ENCODE data around the gene UBE2E2.

The UBE2E2 gene

DNA sequence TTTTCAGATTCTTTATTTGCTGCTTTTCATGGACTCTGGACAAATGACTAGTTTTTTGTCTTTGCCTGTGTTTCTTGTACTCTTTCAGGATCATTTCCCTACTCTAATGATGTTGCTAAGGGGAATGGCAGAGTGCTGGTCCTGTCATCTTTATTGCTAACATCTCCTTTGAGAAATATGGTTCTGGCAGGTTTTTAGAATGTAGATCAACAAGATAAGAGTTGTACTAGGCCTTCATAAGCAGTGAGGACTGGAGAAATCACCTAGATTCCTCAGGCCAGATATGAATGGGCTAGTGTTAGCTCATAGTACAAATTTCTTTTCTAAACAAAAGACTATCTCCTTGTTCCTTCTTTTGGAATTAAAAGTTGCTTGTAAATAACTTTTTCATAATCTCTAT, 156.0 kb downstream of the UBE2E2 start:
- TF ChIP-seq, protein P1, sequence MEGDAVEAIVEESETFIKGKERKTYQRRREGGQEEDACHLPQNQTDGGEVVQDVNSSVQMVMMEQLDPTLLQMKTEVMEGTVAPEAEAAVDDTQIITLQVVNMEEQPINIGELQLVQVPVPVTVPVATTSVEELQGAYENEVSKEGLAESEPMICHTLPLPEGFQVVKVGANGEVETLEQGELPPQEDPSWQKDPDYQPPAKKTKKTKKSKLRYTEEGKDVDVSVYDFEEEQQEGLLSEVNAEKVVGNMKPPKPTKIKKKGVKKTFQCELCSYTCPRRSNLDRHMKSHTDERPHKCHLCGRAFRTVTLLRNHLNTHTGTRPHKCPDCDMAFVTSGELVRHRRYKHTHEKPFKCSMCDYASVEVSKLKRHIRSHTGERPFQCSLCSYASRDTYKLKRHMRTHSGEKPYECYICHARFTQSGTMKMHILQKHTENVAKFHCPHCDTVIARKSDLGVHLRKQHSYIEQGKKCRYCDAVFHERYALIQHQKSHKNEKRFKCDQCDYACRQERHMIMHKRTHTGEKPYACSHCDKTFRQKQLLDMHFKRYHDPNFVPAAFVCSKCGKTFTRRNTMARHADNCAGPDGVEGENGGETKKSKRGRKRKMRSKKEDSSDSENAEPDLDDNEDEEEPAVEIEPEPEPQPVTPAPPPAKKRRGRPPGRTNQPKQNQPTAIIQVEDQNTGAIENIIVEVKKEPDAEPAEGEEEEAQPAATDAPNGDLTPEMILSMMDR (IDR thresholded peaks at IDR 0.05; ENCODE audit: unreplicated experiment in 3 of 3), result no peak
- Mint-ChIP-seq H3K27ac (no peak overlapping the region), H3K36me3 (ENCODE audit: low read depth) (peaks cover 9% of the 10 kb centered on the region), H3K9me3 (peaks cover 24% of the 10 kb centered on the region), H3K4me3 (no peak overlapping the region), H3K4me1 (no peaks in the 10 kb centered on the region), H3K27me3 (ENCODE audit: low read depth) (no peaks in the 10 kb centered on the region)

DNA sequence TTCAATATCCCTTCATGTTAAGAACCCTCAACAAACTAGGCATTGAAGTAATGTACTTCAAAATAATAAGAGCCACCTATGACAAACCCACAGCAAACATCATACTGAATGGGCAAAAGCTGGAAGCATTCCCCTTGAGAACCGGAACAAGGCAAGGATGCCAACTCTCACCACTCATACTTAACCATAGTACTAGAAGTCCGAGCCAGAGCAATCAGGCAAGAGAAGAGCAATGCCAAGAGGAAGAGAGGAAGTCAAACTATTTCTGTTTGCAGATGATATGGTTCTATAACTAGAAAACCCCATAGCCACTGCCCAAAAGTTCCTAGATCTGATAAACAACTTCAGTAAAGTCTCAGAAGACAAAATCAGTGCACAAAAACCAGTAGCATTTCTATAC, 161.9 kb downstream of the UBE2E2 start:
- H3K4me1 Mint-ChIP-seq, result no peaks in the 10 kb centered on the region
- H3K9me3 Mint-ChIP-seq, result peaks cover 33% of the 10 kb centered on the region
- no peaks in the 10 kb centered on the region for H3K27me3 Mint-ChIP-seq (ENCODE audit: low read depth)
- H3K27ac Mint-ChIP-seq, result no peak overlapping the region
- H3K36me3 Mint-ChIP-seq (ENCODE audit: low read depth), result peaks cover 12% of the 10 kb centered on the region
- TF ChIP-seq, protein P1 (IDR thresholded peaks at IDR 0.05; ENCODE audit: unreplicated experiment in 3 of 3), result no peak
- H3K4me3 Mint-ChIP-seq, result no peak overlapping the region

DNA sequence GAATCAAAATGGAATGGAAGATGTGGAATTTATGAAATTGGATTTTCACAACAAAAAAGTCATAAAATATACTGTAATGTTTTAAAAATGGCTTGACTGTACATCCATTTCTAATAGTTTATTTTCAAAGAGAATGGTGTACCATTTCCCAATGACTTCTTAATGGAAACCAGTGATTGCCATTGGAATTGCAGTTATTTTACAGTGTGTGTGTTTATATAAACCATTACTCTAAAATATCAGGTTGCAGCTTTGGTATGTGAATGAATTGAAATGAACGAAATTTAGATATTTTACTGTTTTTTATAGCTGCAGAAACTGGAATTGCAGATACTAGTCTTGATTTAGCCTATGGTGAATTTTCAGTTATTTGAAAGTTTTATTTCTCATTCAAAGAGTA, 165.6 kb downstream of the UBE2E2 start:
- peaks cover 7% of the 10 kb centered on the region for H3K36me3 Mint-ChIP-seq (ENCODE audit: low read depth)
- peaks cover 16% of the 10 kb centered on the region for H3K9me3 Mint-ChIP-seq
- TF ChIP-seq, protein P1 (IDR thresholded peaks at IDR 0.05; ENCODE audit: unreplicated experiment in 3 of 3), result no peak
- no peak overlapping the region for H3K27ac Mint-ChIP-seq
- H3K4me1 Mint-ChIP-seq, result peaks cover 6% of the 10 kb centered on the region
- H3K4me3 Mint-ChIP-seq, result no peak overlapping the region
- H3K27me3 Mint-ChIP-seq (ENCODE audit: low read depth), result no peaks in the 10 kb centered on the region

DNA sequence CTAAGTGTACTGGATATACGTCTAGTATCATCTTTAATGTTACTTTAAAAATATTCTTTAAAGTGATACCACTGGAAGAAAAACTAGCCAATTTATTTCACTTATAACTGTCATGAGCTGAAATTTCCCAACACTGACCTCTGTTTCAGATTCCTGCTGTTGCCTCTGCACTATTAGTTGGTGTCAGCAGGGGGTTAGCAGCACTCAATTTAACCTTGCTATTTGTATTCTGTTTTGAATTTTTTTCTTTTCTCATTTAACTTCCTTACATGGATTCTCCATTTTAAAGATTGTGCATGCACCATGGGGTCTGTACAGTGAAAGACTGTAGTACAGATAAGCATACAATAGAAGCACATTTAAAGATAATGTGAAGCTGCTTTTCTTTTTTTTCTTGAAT, 169.2 kb downstream of the UBE2E2 start:
- Mint-ChIP-seq H3K27ac (no peak overlapping the region), H3K4me3 (no peak overlapping the region), H3K27me3 (ENCODE audit: low read depth) (no peaks in the 10 kb centered on the region), H3K4me1 (peaks cover 6% of the 10 kb centered on the region), H3K9me3 (no peaks in the 10 kb centered on the region), H3K36me3 (ENCODE audit: low read depth) (no peaks in the 10 kb centered on the region)
- TF ChIP-seq, protein P1 (IDR thresholded peaks at IDR 0.05; ENCODE audit: unreplicated experiment in 3 of 3), result no peak

DNA sequence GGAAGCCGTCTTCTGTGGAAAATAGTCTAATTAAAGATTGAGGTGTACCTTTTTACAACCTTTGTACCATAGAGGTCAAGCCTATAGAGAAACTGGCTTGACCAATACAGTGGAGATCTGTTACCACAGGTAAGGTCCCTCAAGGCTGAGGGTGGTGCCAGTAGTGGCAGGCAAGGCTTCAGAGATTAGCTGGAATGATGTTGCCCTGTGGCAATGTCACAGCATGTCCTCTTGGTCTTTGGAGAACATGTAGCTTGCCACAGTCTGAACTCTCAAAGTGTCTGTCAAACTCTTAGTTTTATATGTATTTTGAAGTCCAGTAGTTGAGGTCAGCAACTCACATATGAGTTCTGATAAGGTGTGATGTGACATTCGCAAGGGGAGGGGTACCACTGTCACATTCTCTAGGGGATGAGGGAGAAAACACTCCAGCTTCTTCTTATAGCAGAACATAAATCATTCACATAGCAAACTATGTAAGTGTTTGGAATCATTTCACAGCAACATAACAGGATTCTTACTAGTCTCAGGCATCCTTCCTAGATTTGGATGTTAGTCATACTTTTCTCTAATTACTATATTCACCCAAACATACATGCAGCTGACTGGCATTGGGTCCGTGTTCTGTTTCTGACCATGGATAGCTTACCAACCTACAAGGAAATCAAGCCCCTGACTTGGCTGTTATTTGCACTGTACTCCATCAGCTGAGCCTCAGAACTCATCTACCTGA, 173.6 kb downstream of the UBE2E2 start:
- Mint-ChIP-seq H3K4me1 (peaks cover 6% of the 10 kb centered on the region), H3K27ac (no peak overlapping the region), H3K4me3 (no peak overlapping the region), H3K27me3 (ENCODE audit: low read depth) (no peaks in the 10 kb centered on the region), H3K9me3 (no peaks in the 10 kb centered on the region), H3K36me3 (ENCODE audit: low read depth) (no peaks in the 10 kb centered on the region)
- TF ChIP-seq, protein P1 (IDR thresholded peaks at IDR 0.05; ENCODE audit: unreplicated experiment in 3 of 3), result no peak
